ENCODE measurements around the gene SPIB.

DNA sequence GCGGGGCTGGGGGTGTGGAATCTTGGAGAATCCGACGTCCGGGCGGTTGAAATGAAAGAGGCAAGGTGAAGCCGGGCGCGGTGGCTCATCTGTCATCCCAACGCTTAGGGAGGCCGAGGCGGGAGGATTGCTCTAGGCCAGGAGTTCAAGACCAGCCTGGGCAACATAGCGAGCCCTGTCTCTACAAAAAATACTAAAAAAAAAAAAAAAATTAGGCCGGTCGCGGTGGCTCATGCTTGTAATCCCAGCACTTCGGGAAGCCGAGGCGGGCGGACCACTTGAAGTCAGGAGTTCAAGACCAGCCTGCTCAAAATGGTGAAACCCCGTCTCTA lies 58.1 kb downstream of the SPIB start:
- TF ChIP-seq POLR2A (IDR thresholded peaks at IDR 0.05; ENCODE audit: low read depth, low read length) (no peak), POLR2AphosphoS5 (IDR thresholded peaks at IDR 0.05; ENCODE audit: low read depth, low read length) (no peak), TAF1 (IDR thresholded peaks at IDR 0.05; ENCODE audit: low read depth, low read length) (no peak)

All from GM12891 (cell line).